Loucy (cell line): ENCODE measurements around the gene TSPAN31.

ENCODE experiments used
- EZH2phosphoT487 ChIP-seq: fragments of 200-600 bp; IDR thresholded peaks from 2 replicates; pipeline ENCODE4 v1.6.1; 2018; ENCODE audit warnings: antibody characterized with exemption, mild to moderate bottlenecking, moderate library complexity, borderline replicate concordance
- TF ChIP-seq, protein P1 (sequence below): fragments of 200-600 bp; sonication (generic); conservative IDR thresholded peaks from 2 replicates; pipeline ENCODE4 v1.5.1; 2014; ENCODE audit warnings: mild to moderate bottlenecking, antibody characterized with exemption, low read length

DNA sequence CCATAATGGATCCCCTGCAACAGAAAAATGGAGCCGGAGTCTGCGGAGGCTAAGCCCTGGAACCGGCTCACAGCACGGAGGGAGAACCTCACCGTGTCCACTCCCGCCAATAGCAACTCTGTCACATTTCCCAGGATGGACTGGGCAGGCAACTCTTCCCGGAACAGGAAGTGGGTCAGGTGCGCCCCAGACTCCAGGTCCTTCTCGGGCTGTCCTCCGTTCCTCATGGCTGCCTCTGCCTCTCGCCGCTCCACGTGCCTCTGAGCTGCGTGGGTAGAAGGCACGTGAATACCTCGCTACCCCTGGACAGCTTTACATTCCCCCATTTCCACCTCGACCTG is 19.8 kb downstream of the TSPAN31 start:
- TF ChIP-seq, protein P1, sequence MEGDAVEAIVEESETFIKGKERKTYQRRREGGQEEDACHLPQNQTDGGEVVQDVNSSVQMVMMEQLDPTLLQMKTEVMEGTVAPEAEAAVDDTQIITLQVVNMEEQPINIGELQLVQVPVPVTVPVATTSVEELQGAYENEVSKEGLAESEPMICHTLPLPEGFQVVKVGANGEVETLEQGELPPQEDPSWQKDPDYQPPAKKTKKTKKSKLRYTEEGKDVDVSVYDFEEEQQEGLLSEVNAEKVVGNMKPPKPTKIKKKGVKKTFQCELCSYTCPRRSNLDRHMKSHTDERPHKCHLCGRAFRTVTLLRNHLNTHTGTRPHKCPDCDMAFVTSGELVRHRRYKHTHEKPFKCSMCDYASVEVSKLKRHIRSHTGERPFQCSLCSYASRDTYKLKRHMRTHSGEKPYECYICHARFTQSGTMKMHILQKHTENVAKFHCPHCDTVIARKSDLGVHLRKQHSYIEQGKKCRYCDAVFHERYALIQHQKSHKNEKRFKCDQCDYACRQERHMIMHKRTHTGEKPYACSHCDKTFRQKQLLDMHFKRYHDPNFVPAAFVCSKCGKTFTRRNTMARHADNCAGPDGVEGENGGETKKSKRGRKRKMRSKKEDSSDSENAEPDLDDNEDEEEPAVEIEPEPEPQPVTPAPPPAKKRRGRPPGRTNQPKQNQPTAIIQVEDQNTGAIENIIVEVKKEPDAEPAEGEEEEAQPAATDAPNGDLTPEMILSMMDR, result no peak
- no peak for TF ChIP-seq EZH2phosphoT487
